ENCODE measurements around the gene FUOM. TPM values are rescaled to one million over a fixed set of nuclear protein-coding genes. Genes with fewer than 3 reads are reported as not detected.

The FUOM gene
- total and polyA plus RNA-seq, 2 of the 4 experiments (the other 2 are of a cell fraction): 26.3 to 52.8 TPM

DNA sequence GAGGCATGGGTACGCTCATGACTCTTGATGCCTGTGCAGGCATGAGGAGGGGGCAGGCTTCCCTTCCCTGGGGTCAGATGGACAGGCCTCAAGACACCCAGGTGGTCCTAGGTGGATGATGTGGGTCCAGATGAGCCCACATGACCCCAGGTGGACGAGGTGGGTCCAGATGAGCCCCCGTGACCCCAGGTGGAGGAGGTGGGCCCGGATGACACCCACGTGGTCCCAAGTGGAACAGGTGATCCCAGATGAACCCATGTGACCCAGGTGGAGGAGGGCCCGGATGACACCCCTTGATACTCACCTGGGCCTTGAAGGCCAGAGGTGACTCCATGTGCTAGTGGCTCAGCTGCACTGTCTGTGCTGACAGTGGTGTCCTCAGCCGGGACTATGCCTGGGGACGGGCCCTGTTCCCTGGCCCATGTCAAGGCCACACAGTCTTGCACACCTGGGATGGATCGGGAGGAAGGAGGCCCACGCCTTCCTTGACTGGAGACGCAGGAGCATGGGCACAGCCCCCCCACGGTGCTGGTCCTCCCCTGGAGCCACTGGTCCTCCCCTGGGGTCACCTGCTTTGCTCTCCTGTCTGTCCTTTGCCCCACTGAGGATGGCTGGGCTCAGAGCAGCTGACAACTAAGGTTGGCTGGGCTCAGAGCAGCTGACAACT, 7.4 kb downstream of the FUOM start:
- TF ChIP-seq POLR2A (IDR thresholded peaks at IDR 0.05; ENCODE audit: low read depth, low read length) (no peak), RFX5 (IDR thresholded peaks at IDR 0.05; ENCODE audit: low read depth, low read length) (no peak), RCOR1 (IDR thresholded peaks at IDR 0.05; ENCODE audit: insufficient replicate concordance, low read length) (no peak), MAFK (IDR thresholded peaks at IDR 0.05; ENCODE audit: low read depth, low read length) (no peak), RAD21 (IDR thresholded peaks at IDR 0.05; ENCODE audit: low read length) (no peak)

More for the DNA sequence above, 7.4 kb downstream of the FUOM start:
- H2BK5ac ChIP-seq (ENCODE audit: low read depth, low read length, poor library complexity, severe bottlenecking): no peak overlapping the region
- no peak overlapping the region for H3K4ac ChIP-seq (ENCODE audit: low read depth, low read length)
- H4K5ac ChIP-seq (ENCODE audit: low read depth, low read length): no peak overlapping the region
- no peak overlapping the region for H2AK5ac ChIP-seq (ENCODE audit: low read depth, low read length)
- WGBS, 2 experiments (ENCODE audit: extremely low coverage in 2 of 2, insufficient read length in 1 of 2): 65% methylated on average over 6 of the region's 12 CpGs; no CpG with 5 or more reads in 1 of the 2 experiments
- BruUV-seq (replicated peaks): no TSS peak
- no peak overlapping the region for H2BK20ac ChIP-seq (ENCODE audit: low read depth, low read length)
- peak overlapping the region; percentile 42 for H2AK9ac ChIP-seq (replicated peaks; ENCODE audit: low read depth, low read length, poor library complexity)
- DNase-seq: no peak
- no peak overlapping the region for H4K91ac ChIP-seq (ENCODE audit: insufficient read depth, low read depth, low read length)
- H3K18ac ChIP-seq (ENCODE audit: low read depth, low read length): no peak overlapping the region
- no peak overlapping the region for H3K23ac ChIP-seq (ENCODE audit: low read depth, low read length)
- ATAC-seq (ENCODE audit: low read depth): no peak
- no peak overlapping the region for H3K4me3 ChIP-seq (ENCODE audit: insufficient read depth, low read depth, low read length)
- H3K4me2 ChIP-seq (ENCODE audit: low read depth, low read length): no peak overlapping the region
- H2BK120ac ChIP-seq (ENCODE audit: low read depth, low read length): no peak overlapping the region
- H3K56ac ChIP-seq (ENCODE audit: extremely low read depth, insufficient read depth, low read length): no peak overlapping the region
- no peak overlapping the region for H3K9ac ChIP-seq (ENCODE audit: low read depth, low read length)
- peak overlapping the region; percentile 58 for H2AFZ ChIP-seq (replicated peaks; ENCODE audit: low read length, poor library complexity)
- dilution Hi-C loops (cut with HindIII; ENCODE audit: low sequenced_read_pairs, unreplicated experiment): no loop called here
- H3K9me1 ChIP-seq (ENCODE audit: insufficient read depth, low read length): 0 out of 2 replicates have a peak, but pooled peaks cover 5% of the 10 kb centered on the region
- ChIA-PET CTCF (no interaction called here), POLR2A (ENCODE audit: unreplicated experiment) (no interaction called here)
- H3K14ac ChIP-seq (replicated peaks; ENCODE audit: low read depth, low read length): no peak overlapping the region
- in situ Hi-C loops (cut with MboI; ENCODE audit: low sequenced_read_pairs): no loop called here
- peaks cover 3% of the 10 kb centered on the region for H4K20me1 ChIP-seq (ENCODE audit: insufficient read depth, low read length)
- H3K36me3 ChIP-seq (ENCODE audit: control insufficient read depth, insufficient read depth, low read length): peaks cover 2% of the 10 kb centered on the region; the same call in 1 of the 2 replicates
- H3K79me1 ChIP-seq (ENCODE audit: low read depth in 1 of 2, low read length in 2 of 2): no peaks in the 10 kb centered on the region
- H3K4me1 ChIP-seq (ENCODE audit: control insufficient read depth, insufficient read depth, low read length): no peaks in the 10 kb centered on the region
- peaks cover 4% of the 10 kb centered on the region; the same call in 1 of the 2 replicates for H3K27me3 ChIP-seq (ENCODE audit: control insufficient read depth, insufficient read depth, low read length)
- no peak overlapping the region for H4K8ac ChIP-seq (ENCODE audit: low read depth in 2 of 2, low read length in 2 of 2)
- H3K9me3 ChIP-seq (ENCODE audit: control insufficient read depth, insufficient read depth, low read length): no peaks in the 10 kb centered on the region
- intact Hi-C loops (cut with micrococcal nuclease): no loop called here
- H3K27ac ChIP-seq (ENCODE audit: insufficient read depth, low read length): no peak overlapping the region
- no peak overlapping the region for H2BK15ac ChIP-seq (ENCODE audit: low read depth, low read length)
